Right hindlimb (tissue), 1 donor: ENCODE data around the gene FAM124A.

Experiments used
- DNase-seq: peaks from one replicate; pipeline ENCODE4 v3.0.0-alpha.2; 2018

The FAM124A gene

DNA sequence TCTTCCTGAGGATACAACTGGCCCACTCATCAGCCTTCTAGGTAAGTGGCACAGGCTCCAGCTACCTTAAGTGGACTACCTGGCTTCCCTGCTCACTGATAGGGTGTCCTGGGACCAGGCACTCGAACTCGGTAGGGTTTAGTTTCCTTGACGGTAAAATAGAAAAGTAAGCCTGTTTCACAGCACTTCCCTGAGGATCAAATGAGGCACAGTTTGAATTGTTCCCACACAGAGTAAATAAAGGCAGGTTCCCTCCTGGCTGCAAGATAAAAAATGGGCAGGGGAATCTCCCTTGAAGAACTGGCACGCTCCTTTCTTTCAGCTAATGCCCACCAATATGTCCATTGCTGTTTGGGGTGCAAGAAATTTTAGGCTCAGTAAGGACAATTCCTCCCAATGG lies 1.1 kb upstream of the FAM124A start:
- DNase-seq, result no peak

DNA sequence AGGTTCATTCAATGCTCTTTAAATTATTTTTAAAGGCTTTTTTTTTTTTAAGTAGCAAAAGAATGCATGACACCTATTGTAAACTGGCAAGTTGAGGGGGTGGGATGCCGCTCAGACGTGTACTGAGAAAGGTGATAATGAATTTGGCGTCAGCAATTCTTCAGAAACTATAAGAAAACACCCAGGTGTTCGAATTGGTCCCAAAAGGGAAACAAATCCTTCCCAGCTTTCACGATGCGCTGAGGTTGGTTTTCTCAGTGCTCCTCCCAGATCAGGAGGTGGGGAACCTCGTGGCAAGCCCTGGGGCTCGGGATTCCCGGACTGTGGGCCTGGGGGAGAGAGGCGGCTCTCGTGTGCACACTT lies 543 bp upstream of the FAM124A start:
- DNase-seq, result no peak

DNA sequence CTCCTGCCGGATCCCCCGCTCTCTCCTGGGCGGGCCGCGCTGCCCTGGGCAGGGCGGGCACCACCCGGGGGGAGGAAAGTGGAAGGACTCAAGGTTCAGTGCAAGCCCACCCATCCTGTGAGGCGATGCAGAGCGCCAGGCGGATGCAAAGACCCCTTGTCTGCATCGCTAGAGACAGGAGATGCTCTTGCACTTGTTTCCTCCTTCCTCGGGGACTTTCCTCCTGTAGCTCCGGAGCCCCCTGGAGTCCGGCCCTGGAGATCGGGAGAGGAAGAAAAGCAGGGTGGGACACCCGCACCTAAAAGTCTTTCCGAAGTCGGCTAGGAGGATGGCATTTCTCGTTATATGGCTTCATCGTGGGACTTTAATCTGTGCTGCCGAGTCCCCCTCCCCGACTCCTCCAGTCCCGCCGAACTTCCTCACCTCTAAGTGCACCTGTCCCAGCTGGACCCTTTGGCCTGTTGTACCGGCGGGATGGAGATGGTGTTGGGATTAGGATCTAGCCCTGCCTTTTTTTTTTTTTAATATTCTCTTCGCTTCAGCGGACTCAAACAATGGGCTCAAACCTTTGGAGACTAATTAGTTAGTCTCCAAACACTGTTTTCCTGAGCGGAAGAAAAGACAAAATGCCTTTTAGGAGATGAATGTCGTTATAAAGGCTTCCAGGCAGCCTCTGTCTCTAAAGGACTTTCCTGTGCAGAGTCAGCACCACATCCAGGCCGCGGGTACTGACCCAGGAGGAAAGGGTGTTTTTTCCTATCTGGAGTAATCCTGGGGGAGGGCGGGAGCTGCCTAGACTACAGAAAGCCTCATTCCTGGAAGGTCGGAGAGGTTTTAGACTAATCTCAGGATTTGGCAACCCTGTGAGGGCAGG lies 725 bp downstream of the FAM124A start:
- peak; percentile 31 for DNase-seq

DNA sequence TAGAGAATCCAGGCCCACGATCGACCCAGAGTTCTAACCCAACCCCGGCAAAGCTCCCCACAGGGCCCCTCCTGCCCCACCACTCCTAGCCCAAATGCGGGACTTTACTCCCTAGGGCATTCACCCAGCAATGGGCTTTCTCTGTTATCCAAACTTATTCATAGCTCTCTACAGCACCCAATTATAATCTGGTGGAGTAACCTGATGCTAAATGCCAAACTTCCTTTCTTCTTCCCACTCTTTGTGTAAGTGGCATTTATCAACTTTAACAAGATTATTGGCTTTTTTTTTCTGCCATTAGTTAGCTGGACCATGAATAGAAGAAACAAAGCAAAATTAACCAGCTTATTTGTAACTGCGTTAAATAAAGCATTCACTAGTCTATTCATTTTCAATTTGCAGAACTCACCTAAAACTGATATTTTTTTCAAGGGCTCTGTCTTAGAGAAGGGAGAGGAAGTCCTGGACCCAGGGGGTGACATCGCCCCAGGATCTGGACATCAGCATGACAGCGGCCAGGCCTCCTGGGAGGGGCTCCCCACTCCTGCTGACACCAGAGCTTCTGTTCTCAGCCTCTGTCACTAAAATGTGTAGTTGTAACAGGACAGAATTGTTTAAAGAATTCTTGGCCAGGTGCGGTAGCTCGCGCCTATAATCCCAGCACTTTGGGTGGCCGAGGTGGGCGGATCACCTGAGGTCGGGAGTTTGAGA lies 1.5 kb downstream of the FAM124A start:
- no peak for DNase-seq

DNA sequence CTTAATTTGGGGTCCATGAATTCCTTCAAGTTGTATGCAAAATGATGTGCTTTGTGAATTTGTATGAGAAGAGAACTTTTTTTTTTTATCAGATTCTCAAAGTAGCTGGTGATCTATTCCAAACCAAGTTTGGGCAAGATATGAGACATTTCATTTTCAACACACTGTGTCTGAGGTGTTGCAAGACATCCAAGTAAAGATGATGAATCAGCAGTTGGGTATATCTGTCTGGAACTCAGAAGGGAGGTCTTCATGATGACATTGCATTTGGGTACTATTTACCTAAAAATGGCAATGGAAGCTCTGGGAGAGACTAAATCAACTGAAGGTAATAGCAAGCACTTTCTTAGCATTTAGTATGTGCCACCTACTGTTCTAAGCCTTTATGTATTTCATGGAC lies 2.8 kb downstream of the FAM124A start:
- DNase-seq, result no peak

DNA sequence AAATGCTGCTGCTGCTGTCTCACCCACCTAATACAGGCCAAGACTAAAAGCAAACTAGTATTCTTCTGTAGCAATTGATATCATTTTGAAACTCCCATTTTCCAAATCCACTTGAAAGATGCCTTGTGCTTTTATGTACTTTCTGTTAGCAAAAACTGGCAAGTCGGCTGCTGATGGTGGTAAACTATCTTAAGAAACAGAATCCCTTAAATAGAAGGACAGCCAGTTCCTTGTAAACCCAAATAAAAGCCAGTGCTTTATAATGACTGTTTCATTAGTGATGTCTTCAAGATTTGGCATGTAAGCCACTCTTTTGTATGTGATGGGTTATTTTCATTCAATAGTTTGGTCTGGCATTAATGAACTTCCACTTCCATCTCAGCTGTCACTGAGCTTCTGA lies 5.2 kb downstream of the FAM124A start:
- no peak for DNase-seq

DNA sequence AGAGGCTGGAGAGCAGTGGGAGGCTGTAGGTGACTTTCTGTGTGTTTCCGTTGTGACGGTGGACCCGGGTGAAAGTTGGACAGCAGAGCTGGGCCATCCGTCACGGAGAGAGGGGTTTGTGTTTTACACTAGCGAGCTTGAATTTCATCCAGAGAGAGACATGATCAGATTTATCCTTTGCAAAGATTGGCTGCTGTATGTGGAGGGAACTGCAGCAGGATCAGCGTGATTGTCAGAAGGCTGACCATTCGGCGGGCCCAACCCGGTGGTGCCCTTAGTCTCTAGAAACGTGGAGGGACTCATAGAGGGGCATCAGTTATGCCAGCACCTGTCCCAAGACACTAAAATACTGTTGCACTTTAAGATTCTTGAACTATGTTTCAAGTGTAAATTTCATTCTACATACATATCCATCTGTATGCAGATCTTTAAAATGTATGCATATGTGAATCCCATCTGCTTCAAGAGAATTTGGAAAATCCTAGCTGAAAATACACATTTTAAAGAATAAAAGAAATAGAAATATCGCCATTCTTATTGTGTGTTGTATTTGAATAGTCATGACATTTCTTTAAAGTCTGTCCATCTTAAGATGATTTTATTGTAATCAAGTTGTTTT lies 7.0 kb downstream of the FAM124A start:
- no peak for DNase-seq

DNA sequence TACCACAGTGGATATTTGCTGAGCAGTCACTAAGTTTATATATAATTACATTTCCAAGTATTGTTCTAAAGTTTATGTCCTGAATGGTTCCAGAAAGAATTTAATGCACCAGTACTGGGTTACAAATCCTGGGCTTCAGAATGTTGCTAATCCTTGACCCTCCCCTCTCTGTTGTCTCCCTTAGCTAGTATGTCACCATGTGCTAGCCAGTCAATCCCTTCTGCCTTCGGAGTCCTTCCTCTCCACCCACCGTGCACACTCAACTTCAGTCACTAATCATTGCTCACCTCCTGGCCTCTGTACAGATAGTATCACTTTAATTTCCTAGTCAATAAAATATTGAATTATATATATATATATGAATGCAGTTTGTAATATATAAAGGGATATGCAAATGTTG lies 7.5 kb downstream of the FAM124A start:
- no peak for DNase-seq

DNA sequence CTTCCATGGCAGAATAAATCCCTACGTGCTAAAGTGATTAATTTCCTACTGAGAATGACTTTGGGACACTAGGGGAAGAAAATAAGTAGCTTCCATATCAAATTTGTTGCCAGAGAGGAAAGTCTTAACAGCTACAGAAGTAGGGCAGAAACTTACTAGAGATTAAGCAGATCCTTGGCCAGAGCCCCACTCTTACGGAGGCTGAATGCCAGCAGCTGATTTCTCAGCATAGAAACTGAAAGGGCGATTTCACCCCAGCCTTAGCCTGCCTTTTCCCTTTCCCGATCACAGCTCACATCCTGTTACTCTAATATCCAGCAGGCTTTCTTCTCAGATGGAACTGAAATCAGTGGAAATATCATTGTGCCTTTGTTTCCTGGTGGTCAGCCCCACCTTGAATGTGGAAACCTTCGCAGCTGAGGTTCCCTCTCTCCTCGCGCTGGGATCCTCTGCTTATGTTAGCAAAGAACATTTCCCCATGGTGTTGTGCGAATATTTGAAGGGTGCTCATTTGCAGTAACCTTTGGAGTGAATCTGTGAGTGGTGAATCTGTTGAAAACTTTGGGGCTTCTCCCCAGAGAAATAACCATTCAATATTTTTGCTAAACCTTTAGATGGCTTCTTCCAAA lies 8.4 kb downstream of the FAM124A start:
- DNase-seq, result peak; percentile 65

DNA sequence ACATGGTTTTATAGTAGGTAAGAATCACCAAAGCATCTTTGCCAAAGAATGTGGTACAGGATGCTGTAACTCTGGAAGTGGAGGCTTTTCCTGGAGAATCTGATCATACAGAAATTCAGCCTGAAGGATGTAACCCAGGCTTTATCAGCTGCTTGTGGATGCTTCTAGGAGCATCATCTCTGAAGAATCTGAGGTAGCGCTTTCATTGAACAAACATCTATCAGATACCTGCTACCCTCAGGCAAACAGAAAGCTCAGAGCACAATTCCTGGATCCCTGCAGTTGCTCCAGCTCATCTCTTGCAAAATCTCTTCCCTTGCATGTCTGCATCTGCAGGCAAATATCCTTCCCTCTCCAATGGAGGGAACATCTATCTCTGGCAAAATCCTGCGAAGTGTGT lies 9.3 kb downstream of the FAM124A start:
- no peak for DNase-seq

DNA sequence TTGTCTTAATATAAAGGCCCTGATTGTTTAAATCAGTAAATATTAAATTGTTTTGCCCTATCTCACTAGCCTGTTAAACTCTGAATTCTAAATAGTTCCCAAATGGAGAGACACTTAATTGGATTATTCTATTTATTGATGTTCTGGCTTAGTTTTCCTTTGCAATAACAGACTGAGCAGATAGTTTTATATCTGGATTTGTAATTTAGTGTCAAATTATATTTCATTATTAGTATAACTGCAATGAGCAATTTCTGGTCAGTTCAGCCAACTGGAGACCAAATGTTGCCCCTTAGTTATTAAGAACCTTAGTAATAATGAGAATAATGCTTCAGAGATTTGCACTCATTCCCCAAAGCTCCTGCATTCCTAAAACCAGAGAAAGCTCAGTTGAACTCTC lies 10.1 kb downstream of the FAM124A start:
- DNase-seq, result no peak

DNA sequence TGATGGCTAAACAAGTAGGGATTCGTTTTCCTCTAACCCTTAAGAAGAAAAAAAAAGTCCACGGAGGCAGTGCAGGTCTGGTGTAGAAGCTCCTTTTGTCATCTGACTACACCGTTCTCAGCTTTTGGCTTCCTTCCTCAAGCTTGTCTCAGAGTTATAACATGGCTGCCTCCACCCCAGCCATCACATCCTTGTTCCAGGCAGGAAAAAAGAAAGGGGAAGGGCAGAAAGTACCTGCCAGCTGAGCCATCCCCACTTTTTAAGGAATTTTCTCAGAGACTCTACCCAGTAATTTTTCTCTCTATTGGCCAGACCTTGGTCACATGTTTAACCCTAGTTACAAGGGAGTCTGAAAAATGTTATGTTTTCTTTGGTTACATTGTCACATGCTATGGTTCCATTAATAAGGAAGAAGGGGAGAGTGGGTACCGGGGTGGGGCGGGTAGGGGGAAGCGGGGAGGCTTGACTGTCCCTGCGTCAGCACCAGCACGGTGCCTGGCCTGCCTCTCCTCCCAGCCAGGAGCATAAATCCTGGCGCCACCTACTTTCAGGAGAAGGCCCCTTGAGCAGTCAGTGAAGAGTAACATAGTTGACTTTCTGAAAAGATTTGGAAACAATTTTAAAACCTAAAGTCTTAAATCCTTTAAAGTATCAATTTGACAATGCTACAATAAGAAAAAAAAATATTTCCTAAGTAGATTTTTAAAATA lies 11.1 kb downstream of the FAM124A start:
- no peak for DNase-seq

DNA sequence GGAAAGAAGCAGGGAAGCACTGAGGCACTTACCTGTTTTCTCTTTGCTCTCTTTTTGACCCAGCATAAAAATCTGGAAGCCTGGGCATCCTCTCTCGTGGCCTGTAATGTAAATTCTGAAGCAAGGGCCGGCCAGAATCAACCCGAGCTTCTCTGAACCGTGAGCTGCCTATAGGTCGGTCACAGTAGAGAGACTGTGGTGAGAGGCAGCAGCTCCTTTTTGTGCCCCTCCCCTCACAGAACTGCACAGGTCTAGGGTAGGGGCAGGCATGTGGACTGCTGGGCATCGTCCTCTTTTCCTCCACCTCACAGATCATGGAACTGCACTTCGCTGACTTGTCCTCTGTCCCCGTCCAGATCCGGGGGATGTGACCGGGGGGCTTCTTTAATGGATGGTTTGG lies 12.5 kb downstream of the FAM124A start:
- DNase-seq, result no peak

DNA sequence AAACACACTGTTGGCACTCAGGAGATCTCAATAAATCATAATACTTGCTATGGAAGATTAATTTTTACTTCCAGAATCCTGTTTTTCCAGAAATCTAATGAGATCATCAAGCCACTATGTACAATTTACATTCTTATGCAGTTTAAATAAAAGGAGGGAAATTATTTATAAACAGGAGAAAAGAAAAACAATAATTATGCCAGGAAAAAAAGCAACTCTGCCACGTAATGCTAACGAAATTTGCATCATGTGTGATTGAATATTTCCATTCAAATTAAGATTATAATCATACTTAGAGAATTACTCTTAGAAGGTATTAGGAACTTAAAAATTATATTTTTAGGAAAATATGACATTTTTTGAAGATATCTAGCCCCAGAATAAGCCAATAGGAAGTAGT lies 13.0 kb downstream of the FAM124A start:
- no peak for DNase-seq

DNA sequence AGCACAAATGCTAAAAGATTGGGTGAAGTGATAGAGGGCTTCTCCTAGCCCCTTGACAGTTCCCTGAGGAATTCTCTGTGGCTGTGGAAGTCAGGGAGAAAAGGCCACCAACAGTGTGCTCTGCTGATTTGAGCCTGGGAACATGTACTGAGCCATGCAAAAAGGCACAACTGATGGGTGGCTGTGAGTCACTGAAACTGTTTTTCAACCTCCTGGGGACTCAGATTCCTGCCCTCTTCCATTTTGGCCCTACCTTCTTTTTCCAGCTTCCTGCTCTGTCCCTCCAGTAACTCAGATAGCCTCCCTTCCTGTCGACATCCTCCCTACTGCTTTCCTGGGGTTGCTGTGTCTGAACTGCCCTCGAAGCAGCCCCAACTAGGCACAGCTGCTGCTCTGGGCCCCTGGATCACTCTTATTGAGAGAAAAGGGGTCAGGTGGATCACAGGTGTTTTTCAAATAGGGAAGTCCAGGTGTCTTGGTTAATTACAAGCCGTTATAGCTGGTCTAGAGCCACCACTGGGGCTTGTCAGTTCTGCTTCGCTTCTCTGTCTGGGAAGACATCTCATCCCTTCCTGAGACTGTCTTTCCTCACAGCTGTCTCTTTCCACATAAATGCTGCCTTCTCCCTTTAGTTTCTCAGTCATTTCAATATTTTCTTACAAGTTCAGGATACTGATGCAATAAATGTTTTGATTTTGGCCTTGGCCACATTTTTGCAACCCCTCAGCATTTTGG lies 13.7 kb downstream of the FAM124A start:
- DNase-seq, result no peak

DNA sequence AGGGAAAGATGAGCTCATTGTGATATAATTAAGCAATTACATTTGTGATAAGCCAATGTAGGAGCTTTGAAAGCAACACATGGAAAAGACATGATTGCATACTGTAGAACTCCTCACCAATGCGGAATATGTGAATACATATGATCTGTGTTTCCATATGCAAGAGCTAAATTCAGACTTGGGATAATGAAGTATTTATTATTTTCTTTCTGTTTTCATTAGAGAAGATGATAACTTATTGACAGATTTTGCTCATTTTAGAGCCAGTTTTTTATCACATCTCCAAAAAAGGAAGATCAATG lies 14.2 kb downstream of the FAM124A start:
- DNase-seq, result no peak

DNA sequence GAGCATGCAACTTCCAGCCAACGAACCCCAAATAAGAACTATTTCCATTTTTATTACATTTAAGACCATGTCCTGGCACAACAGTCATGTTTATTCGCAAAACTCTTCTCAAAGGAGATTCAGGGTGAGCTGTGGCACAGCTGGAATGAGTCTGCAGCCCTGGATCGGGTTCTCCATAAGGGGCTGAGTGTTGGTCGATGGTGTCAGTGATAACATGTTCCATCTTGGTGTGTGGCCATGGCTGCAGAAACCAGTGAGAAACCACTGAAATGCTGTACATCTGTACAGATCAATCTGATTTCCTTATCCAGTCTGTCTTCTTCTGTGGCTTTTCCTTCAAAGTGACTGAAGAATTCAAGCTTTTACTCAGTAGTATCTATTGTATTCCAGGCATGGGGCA lies 15.2 kb downstream of the FAM124A start:
- no peak for DNase-seq

DNA sequence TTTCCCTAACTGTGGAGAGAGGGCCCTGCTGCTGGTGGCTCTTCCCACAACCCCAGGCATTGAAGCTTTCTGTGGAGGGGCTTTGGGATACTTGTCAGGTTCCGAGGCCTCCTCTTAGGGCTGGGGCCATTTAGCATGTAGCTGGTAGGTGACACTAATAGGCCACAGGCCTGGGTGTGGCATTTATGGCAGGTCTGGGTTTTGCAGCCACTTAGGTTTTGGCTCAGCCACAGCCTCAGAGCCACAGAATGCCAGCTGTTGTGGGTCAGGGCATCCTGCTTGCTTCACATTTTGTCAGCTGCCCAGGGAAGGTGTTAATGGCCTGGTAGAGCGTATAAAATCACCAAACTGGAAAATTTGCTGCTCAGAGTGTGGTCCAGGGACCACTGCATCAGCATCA lies 15.7 kb downstream of the FAM124A start:
- no peak for DNase-seq

DNA sequence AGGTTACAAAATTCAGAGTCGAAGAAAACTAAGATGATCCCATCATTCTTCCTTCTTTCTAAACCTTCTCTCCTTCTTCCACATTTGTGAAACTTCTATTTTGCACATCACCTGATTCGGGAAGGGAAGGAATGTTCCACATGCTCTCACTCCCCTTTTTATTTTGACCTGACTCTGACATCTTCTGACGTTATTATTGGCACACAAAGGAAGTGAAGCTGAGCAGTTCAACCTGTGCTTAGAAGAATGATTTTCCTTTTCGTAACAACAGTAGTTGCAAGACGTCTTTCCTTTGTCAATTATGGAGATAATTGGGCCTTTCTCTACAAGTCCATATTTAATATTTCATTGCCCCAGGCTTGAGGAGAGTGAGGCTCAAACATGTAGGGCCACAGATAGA lies 18.0 kb downstream of the FAM124A start:
- no peak for DNase-seq

DNA sequence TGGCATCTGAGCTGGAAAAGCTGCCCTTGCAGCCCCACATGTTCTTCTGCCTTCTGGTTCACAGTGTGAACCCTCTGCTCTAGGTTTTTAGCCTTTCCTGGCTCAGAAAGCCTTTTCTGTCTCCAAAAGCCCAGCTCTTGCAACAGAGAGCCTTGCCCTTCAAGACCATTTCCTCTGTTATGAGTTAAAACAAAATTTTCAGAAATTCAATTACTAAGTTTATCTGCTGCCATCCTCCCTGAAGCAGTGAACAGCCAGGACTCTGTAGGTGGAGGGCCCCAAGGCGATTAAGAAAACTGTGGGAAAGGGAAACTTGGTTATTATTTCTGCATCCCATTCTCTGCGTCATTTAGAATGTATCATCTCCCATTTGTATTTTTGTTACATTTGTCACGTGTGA lies 18.8 kb downstream of the FAM124A start:
- DNase-seq, result no peak

DNA sequence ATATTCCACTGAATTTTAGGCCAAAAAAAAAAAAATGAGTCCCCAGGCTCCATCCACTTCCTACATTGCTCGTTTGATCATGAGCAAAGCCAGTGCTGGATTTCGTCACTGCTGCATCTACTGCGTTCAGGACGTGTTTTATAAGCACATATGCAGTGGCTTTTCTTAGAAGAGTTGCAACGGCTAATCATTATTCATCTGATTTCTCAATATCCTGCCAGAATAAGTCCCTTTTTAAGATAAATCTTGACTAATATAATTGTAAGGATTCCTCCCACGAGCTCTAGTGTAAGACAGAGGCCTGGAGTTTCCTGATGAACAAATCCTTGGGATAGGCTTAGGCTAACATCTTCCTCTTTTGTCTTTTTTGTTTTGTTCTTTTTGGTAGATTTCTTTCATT lies 19.5 kb downstream of the FAM124A start:
- DNase-seq, result no peak

DNA sequence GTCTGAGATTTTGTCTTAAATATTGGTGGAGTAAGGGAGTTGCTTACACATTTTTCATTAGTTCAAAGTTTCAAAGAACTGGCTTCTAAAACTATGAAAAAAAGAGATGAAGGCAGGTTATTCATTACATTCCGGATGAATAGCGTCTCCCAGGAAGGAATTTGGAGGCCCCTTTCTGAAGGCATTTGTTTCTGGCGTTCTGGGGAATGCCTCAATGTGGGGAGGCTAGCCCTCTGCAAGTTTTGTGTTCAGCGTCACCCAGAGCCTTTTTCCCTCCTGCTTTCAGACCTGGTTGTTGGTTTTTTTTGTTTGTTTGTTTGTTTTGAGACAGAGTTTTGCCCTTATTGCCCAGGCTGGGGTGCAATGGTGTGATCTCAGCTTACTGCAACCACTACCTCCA lies 21.0 kb downstream of the FAM124A start:
- no peak for DNase-seq

DNA sequence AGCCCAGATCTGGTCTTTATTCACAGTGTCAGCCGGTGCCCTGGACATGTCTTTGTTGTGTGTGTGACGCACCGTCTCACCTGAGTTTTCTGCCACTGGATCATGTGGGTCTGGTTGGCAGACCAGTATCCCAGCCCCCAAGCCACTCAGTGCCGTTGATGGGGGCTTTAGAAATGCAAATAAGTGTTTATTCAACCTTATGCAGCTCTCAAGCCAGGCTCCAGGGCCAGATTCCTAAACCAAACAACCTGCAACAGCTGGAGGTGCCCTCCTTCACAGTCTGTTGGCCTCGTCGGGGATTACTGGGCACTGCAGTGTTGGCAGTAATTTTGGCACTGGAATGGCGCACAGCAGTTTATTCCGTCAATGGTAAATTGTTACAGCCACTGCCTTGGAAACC lies 21.6 kb downstream of the FAM124A start:
- DNase-seq, result no peak
